Loucy (cell line): ENCODE measurements around the gene C7orf25.

Source experiments
- CTCF ChIP-seq: fragments of 200-600 bp; sonication (generic); conservative IDR thresholded peaks from 2 replicates; pipeline ENCODE4 v1.5.1; 2014; ENCODE audit warnings: mild to moderate bottlenecking, antibody characterized with exemption, low read length
- EZH2phosphoT487 ChIP-seq: fragments of 200-600 bp; IDR thresholded peaks from 2 replicates; pipeline ENCODE4 v1.6.1; 2018; ENCODE audit warnings: antibody characterized with exemption, mild to moderate bottlenecking, moderate library complexity, borderline replicate concordance

GRCh38 chr7:42932811-42933591, 21.1 kb upstream of the C7orf25 start:
- TF ChIP-seq CTCF = no peak
- TF ChIP-seq EZH2phosphoT487 = no peak
